HEK293T (cell line): ENCODE measurements around the gene SPOCD1.

Experiments used
- ARNT ChIP-seq: fragments of 450-650 bp; IDR thresholded peaks from 2 replicates; pipeline ENCODE4 v1.6.1; 2017; ENCODE audit warnings: mild to moderate bottlenecking
- FOXK2 ChIP-seq: fragments of 450-650 bp; IDR thresholded peaks from 2 replicates; pipeline ENCODE4 v1.6.1; 2016; ENCODE audit warnings: mild to moderate bottlenecking
- FOXM1 ChIP-seq: fragments of 450-650 bp; IDR thresholded peaks from 2 replicates; pipeline ENCODE4 v1.6.1; 2017; ENCODE audit warnings: mild to moderate bottlenecking, borderline replicate concordance
- HDGF ChIP-seq: fragments of 450-650 bp; IDR thresholded peaks from 2 replicates; pipeline ENCODE4 v1.6.1; 2017; ENCODE audit warnings: antibody characterized with exemption, borderline replicate concordance
- PKNOX1 ChIP-seq: fragments of 450-650 bp; IDR thresholded peaks from 2 replicates; pipeline ENCODE4 v1.6.1; 2016
- SUZ12 ChIP-seq: fragments of 450-650 bp; IDR thresholded peaks from 2 replicates; pipeline ENCODE4 v1.6.1; 2016; ENCODE audit warnings: mild to moderate bottlenecking

GRCh38 chr1:31798433-31799195 is 17.2 kb downstream of the SPOCD1 start:
- TF ChIP-seq ARNT (no peak), HDGF (no peak), PKNOX1 (no peak), FOXK2 (no peak), SUZ12 (no peak), FOXM1 (no peak)
